HepG2 (cell line): ENCODE measurements around the gene OR52B2. TPM values are rescaled to one million over a fixed set of nuclear protein-coding genes. Genes with fewer than 3 reads are reported as not detected.

ENCODE experiments used
- ATAC-seq: fragments of 200-7000 bp; cut with Tn5 transposase; 3 replicates; pipeline ENCODE4 v1.9.1; 2020; ENCODE audit warnings: mild to moderate bottlenecking, moderate library complexity
- BruUV-seq: library from RNA; stranded (reverse); fragments of 400-500 nt; replicated peaks from 2 replicates; lab custom pipeline; 2021; lab: Mats Ljungman, UMichigan
- CTCF ChIA-PET: fragments of 300-600 bp; formaldehyde crosslinking; extraction: SDS; loops from one replicate; lab custom pipeline; 2021; ENCODE audit warnings: low total read pairs, inconsistent platforms, low intra/inter-chr PET ratio; lab: Yijun Ruan, JAX
- POLR2A ChIA-PET: fragments of 350-600 bp; sonication (Branson Sonifier 250); formaldehyde crosslinking; loops from one replicate; lab custom pipeline; 2020; ENCODE audit warnings: antibody characterized with exemption, inconsistent platforms; lab: Yijun Ruan, JAX
- DNase-seq: peaks from one replicate; pipeline ENCODE4 v3.0.0-alpha.2; 2015; ENCODE audit warnings: low spot score
- FAIRE-seq: peaks from 3 replicates; lab custom pipeline; 2011; peaks lifted over from hg19 to GRCh38; lab: Jason Lieb, UNC
- H2AFZ ChIP-seq: one replicate; pipeline ENCODE4 v1.6.1; 2011; ENCODE audit warnings: low read length, inconsistent platforms
- H3K27ac ChIP-seq: fragments of 300-600 bp; 3 replicates; pipeline ENCODE4 v1.8.0; 2011; ENCODE audit warnings: mixed run types, mild to moderate bottlenecking, mixed read lengths, low read length, inconsistent platforms; ENCODE audit not compliant: insufficient read depth; ENCODE audit errors: extremely low read length
- H3K27me3 ChIP-seq, 2 experiments: fragments of 200-600 bp in 1 of 2; 2 replicates in 1 of 2; 3 replicates in 1 of 2; pipeline versions ENCODE4 v1.6.0 to v1.8.0; 2011; ENCODE audit warnings: low read length in 2 of 2, mild to moderate bottlenecking in 2 of 2, moderate library complexity in 2 of 2, inconsistent platforms in 1 of 2; ENCODE audit not compliant: insufficient read depth in 2 of 2, control insufficient read depth in 1 of 2
- H3K36me3 ChIP-seq, 2 experiments: fragments of 200-600 bp in 1 of 2; replicated peaks in 1 of 2; 2 replicates in 1 of 2; 3 replicates in 1 of 2; pipeline versions ENCODE4 v1.5.1 to v1.8.0; 2011; ENCODE audit warnings: low read length in 2 of 2, inconsistent platforms in 1 of 2; ENCODE audit not compliant: insufficient read depth in 2 of 2, control insufficient read depth in 1 of 2
- H3K4me1 ChIP-seq: 2 replicates; pipeline ENCODE4 v1.5.1; 2012; ENCODE audit warnings: low read length, inconsistent platforms; ENCODE audit not compliant: insufficient read depth
- H3K4me2 ChIP-seq: 2 replicates; pipeline ENCODE4 v1.6.0; 2011; ENCODE audit warnings: low read depth, low read length, inconsistent platforms
- H3K4me3 ChIP-seq, 3 experiments: fragments of 200-600 bp in 1 of 3; sonication (generic), shearing (Covaris generic) in 1 of 3; replicated peaks in 1 of 3; 2 replicates each; pipeline ENCODE4 v1.5.1; 2011 to 2016; ENCODE audit warnings: low read length in 3 of 3, inconsistent platforms in 2 of 3, low read depth in 2 of 3, mild to moderate bottlenecking in 2 of 3, control low read depth in 1 of 3, mixed read lengths in 1 of 3; ENCODE audit not compliant: insufficient read depth in 1 of 3
- H3K79me2 ChIP-seq: one replicate; pipeline ENCODE4 v1.6.1; 2011; ENCODE audit warnings: low read length, inconsistent platforms; ENCODE audit not compliant: insufficient read depth
- H3K9ac ChIP-seq: 2 replicates; pipeline ENCODE4 v1.6.0; 2011; ENCODE audit warnings: mild to moderate bottlenecking, low read depth, low read length, inconsistent platforms; ENCODE audit not compliant: insufficient read depth
- H3K9me3 ChIP-seq: 2 replicates; pipeline ENCODE4 v1.5.1; 2012; ENCODE audit warnings: mild to moderate bottlenecking, low read length
- H4K20me1 ChIP-seq: 2 replicates; pipeline ENCODE4 v1.6.0; 2011; ENCODE audit warnings: inconsistent platforms, mild to moderate bottlenecking, low read length, moderate library complexity; ENCODE audit not compliant: insufficient read depth
- ARNTL ChIP-seq: sonication (generic); formaldehyde crosslinking; IDR thresholded peaks from 2 replicates; pipeline ENCODE4 v1.4.0; 2020; ENCODE audit warnings: mild to moderate bottlenecking, missing genetic modification reagents
- FLYWCH1 ChIP-seq: sonication (generic); formaldehyde crosslinking; IDR thresholded peaks from 2 replicates; pipeline ENCODE4 v1.8.1; 2023; ENCODE audit warnings: mild to moderate bottlenecking, missing genetic modification reagents
- MAFK ChIP-seq, 2 experiments: IDR thresholded peaks in 1 of 2; conservative IDR thresholded peaks in 1 of 2; 2 replicates each; pipeline ENCODE4 v1.6.1; 2011; ENCODE audit warnings: improper control_type of control experiment in 2 of 2, low read length in 2 of 2
- MYNN ChIP-seq: sonication (generic); formaldehyde crosslinking; IDR thresholded peaks from 2 replicates; pipeline ENCODE4 v1.4.0; 2020; ENCODE audit warnings: mild to moderate bottlenecking, low read depth, missing genetic modification reagents
- NPAS2 ChIP-seq: sonication (generic); formaldehyde crosslinking; IDR thresholded peaks from 2 replicates; pipeline ENCODE4 v1.8.0; 2022; ENCODE audit warnings: mild to moderate bottlenecking, missing genetic modification reagents, borderline replicate concordance
- NR2F1 ChIP-seq, 2 experiments: fragments of 450-650 bp in 1 of 2; formaldehyde crosslinking in 1 of 2; IDR thresholded peaks; 2 replicates each; pipeline versions ENCODE4 v1.5.0 to v1.6.1; 2016 to 2020; ENCODE audit warnings: mild to moderate bottlenecking in 1 of 2, missing compliant biosample characterization in 1 of 2, missing genetic modification reagents in 1 of 2, moderate library complexity in 1 of 2
- YEATS2 ChIP-seq: sonication (generic); formaldehyde crosslinking; IDR thresholded peaks from 2 replicates; pipeline ENCODE4 v1.4.0; 2020; ENCODE audit warnings: missing genetic modification reagents, borderline replicate concordance
- ZNF225 ChIP-seq: sonication (generic); formaldehyde crosslinking; IDR thresholded peaks from 2 replicates; pipeline ENCODE4 v1.4.0; 2020; ENCODE audit warnings: mild to moderate bottlenecking, missing genetic modification reagents
- ZNF33A ChIP-seq: sonication (generic); formaldehyde crosslinking; IDR thresholded peaks from 2 replicates; pipeline ENCODE4 v1.5.1; 2020; ENCODE audit warnings: missing genetic modification reagents, mild to moderate bottlenecking, moderate library complexity, borderline replicate concordance
- ZNF446 ChIP-seq: sonication (generic); formaldehyde crosslinking; IDR thresholded peaks from 2 replicates; pipeline ENCODE4 v1.5.0; 2020; ENCODE audit warnings: mild to moderate bottlenecking, missing genetic modification reagents
- ZNF83 ChIP-seq: sonication (generic); formaldehyde crosslinking; IDR thresholded peaks from 2 replicates; pipeline ENCODE4 v1.4.0; 2020; ENCODE audit warnings: missing genetic modification reagents, mild to moderate bottlenecking, borderline replicate concordance
- ZNF878 ChIP-seq: sonication (generic); formaldehyde crosslinking; IDR thresholded peaks from 2 replicates; pipeline ENCODE4 v1.8.1; 2023; ENCODE audit warnings: mild to moderate bottlenecking, missing genetic modification reagents, moderate library complexity
- WGBS: methylation state at CpG from one replicate; pipeline ENCODE4 v1.1.6; 2017; ENCODE audit warnings: low lambda C conversion rate; 5-methylcytosine and 5-hydroxymethylcytosine counted together
- in situ Hi-C: cut with HindIII; loops from 2 replicates; pipeline ENCODE4 v1.10.0; 2017; ENCODE audit warnings: low pct_unique_long_range_greater_than_20kb; ENCODE audit not compliant: extremely low pct_ligation_motif_present
- intact Hi-C: fragments of 100-400 bp; cut with micrococcal nuclease; formaldehyde crosslinking; loops from one replicate; pipeline ENCODE4 v1.10.0; 2022; ENCODE audit not compliant: unreplicated experiment
- polyA plus RNA-seq, 8 experiments: library from polyadenylated mRNA; depleted of rRNA in 3 of 8; stranded (reverse) in 7 of 8; unstranded in 1 of 8; fragments of >200 nt; fragmentation: Illumina TruSeq in 4 of 8; extraction: Trizol in 4 of 8; gene quantifications; 2 replicates each; pipeline versions ENCODE4 v1.2.1 to v1.2.3, GENCODE V29; 2011 to 2016; ENCODE audit warnings: low read depth in 4 of 8, missing spikeins in 1 of 8, mixed read lengths in 1 of 8; ENCODE audit not compliant: insufficient read depth in 1 of 8
- total RNA-seq, 5 experiments: library from RNA; depleted of rRNA; stranded (reverse); fragments of >200 nt; fragmentation: Illumina TruSeq; extraction: Trizol; gene quantifications; 2 replicates each; pipeline ENCODE4 v1.2.3, GENCODE V29; 2016; ENCODE audit warnings: low read depth in 1 of 5
- TF ChIP-seq, protein P1 (sequence below): sonication (generic); formaldehyde crosslinking; conservative IDR thresholded peaks from 2 replicates; pipeline ENCODE4 v1.8.1; 2023; ENCODE audit warnings: missing genetic modification reagents
- TF ChIP-seq, protein P2 (sequence below): IDR thresholded peaks from 2 replicates; pipeline ENCODE4 v1.6.1; 2016; ENCODE audit warnings: low read depth
- TF ChIP-seq, protein P3 (sequence below): sonication (generic); formaldehyde crosslinking; conservative IDR thresholded peaks from 2 replicates; pipeline ENCODE4 v1.4.0; 2020; ENCODE audit warnings: mild to moderate bottlenecking, missing genetic modification reagents, moderate library complexity
- TF ChIP-seq, protein P4 (sequence below): sonication (generic); formaldehyde crosslinking; IDR thresholded peaks from 2 replicates; pipeline ENCODE4 v1.5.0; 2020; ENCODE audit warnings: mild to moderate bottlenecking, missing genetic modification reagents, moderate library complexity

OR52B2 gene
- total and polyA plus RNA-seq, 2 of the 13 experiments (the other 11 are each of a cell fraction or from before 2014, with no cell fraction given) = not detected

DNA sequence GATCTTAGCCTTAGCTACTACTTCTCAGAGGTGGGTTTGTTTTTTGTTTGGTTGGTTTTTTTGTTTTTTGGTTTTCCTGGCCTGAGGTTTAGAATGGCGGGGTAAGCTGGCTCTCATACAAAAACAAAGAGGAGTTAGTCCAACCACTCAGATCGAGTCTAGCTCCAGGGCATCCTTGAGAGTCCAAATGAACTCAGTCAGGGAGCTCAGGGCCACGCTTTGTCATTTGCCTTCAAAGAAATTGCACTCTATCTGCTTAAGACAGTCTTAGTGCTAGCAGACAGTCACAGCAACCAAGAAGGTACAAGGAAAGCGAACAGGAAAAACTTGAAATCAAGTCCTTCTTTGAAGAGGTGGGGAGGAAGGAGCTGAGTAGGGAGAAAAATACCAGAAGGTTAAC, 46.4 kb upstream of the OR52B2 start:
- H2AFZ ChIP-seq = no peak overlapping the region
- 99% methylated on average over 4 of the region's 4 CpGs for WGBS
- no peak overlapping the region for H3K4me2 ChIP-seq
- BruUV-seq = TSS peak; percentile 27
- no peak overlapping the region for H3K4me3 ChIP-seq
- no peak overlapping the region for H3K9ac ChIP-seq
- H3K27ac ChIP-seq = no peak overlapping the region
- TF ChIP-seq ZNF446 = no peak
- TF ChIP-seq ZNF225 (CRISPR knock-in tag) = no peak
- no peak for TF ChIP-seq FLYWCH1 (CRISPR knock-in tag)
- TF ChIP-seq, protein P1, sequence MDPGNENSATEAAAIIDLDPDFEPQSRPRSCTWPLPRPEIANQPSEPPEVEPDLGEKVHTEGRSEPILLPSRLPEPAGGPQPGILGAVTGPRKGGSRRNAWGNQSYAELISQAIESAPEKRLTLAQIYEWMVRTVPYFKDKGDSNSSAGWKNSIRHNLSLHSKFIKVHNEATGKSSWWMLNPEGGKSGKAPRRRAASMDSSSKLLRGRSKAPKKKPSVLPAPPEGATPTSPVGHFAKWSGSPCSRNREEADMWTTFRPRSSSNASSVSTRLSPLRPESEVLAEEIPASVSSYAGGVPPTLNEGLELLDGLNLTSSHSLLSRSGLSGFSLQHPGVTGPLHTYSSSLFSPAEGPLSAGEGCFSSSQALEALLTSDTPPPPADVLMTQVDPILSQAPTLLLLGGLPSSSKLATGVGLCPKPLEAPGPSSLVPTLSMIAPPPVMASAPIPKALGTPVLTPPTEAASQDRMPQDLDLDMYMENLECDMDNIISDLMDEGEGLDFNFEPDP (CRISPR knock-in tag) = no peak
- TF ChIP-seq NPAS2 = no peak
- no peak for TF ChIP-seq ZNF33A (CRISPR knock-in tag)
- TF ChIP-seq MAFK (conservative IDR thresholded peaks at IDR 0.05 in 1 of 2, IDR thresholded peaks at IDR 0.05 in 1 of 2; ENCODE audit: low read length in 2 of 2) = no peak
- no peak for TF ChIP-seq ZNF878
- no peak for TF ChIP-seq YEATS2 (CRISPR knock-in tag)
- TF ChIP-seq, protein P2, sequence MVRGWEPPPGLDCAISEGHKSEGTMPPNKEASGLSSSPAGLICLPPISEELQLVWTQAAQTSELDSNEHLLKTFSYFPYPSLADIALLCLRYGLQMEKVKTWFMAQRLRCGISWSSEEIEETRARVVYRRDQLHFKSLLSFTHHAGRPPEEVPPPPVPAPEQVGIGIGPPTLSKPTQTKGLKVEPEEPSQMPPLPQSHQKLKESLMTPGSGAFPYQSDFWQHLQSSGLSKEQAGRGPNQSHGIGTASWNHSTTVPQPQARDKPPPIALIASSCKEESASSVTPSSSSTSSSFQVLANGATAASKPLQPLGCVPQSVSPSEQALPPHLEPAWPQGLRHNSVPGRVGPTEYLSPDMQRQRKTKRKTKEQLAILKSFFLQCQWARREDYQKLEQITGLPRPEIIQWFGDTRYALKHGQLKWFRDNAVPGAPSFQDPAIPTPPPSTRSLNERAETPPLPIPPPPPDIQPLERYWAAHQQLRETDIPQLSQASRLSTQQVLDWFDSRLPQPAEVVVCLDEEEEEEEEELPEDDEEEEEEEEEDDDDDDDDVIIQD (CRISPR knock-in tag) = no peak
- TF ChIP-seq ZNF83 (CRISPR knock-in tag) = no peak
- TF ChIP-seq MYNN = no peak
- no peak for TF ChIP-seq ARNTL
- TF ChIP-seq, protein P3, sequence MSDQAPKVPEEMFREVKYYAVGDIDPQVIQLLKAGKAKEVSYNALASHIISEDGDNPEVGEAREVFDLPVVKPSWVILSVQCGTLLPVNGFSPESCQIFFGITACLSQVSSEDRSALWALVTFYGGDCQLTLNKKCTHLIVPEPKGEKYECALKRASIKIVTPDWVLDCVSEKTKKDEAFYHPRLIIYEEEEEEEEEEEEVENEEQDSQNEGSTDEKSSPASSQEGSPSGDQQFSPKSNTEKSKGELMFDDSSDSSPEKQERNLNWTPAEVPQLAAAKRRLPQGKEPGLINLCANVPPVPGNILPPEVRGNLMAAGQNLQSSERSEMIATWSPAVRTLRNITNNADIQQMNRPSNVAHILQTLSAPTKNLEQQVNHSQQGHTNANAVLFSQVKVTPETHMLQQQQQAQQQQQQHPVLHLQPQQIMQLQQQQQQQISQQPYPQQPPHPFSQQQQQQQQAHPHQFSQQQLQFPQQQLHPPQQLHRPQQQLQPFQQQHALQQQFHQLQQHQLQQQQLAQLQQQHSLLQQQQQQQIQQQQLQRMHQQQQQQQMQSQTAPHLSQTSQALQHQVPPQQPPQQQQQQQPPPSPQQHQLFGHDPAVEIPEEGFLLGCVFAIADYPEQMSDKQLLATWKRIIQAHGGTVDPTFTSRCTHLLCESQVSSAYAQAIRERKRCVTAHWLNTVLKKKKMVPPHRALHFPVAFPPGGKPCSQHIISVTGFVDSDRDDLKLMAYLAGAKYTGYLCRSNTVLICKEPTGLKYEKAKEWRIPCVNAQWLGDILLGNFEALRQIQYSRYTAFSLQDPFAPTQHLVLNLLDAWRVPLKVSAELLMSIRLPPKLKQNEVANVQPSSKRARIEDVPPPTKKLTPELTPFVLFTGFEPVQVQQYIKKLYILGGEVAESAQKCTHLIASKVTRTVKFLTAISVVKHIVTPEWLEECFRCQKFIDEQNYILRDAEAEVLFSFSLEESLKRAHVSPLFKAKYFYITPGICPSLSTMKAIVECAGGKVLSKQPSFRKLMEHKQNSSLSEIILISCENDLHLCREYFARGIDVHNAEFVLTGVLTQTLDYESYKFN (CRISPR knock-in tag) = no peak
- TF ChIP-seq, protein P4, sequence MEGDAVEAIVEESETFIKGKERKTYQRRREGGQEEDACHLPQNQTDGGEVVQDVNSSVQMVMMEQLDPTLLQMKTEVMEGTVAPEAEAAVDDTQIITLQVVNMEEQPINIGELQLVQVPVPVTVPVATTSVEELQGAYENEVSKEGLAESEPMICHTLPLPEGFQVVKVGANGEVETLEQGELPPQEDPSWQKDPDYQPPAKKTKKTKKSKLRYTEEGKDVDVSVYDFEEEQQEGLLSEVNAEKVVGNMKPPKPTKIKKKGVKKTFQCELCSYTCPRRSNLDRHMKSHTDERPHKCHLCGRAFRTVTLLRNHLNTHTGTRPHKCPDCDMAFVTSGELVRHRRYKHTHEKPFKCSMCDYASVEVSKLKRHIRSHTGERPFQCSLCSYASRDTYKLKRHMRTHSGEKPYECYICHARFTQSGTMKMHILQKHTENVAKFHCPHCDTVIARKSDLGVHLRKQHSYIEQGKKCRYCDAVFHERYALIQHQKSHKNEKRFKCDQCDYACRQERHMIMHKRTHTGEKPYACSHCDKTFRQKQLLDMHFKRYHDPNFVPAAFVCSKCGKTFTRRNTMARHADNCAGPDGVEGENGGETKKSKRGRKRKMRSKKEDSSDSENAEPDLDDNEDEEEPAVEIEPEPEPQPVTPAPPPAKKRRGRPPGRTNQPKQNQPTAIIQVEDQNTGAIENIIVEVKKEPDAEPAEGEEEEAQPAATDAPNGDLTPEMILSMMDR (CRISPR knock-in tag) = no peak
- no peak for TF ChIP-seq NR2F1 (CRISPR knock-in tag; IDR thresholded peaks at IDR 0.05)
- no peak for DNase-seq
- H3K79me2 ChIP-seq = peaks cover 2% of the 10 kb centered on the region
- no peak for ATAC-seq
- no peaks in the 10 kb centered on the region for H3K27me3 ChIP-seq
- no peaks in the 10 kb centered on the region for H4K20me1 ChIP-seq
- in situ Hi-C loops = no loop called here
- intact Hi-C loops = no loop called here
- ChIA-PET POLR2A (no interaction called here), CTCF (no interaction called here)
- no peaks in the 10 kb centered on the region for H3K4me1 ChIP-seq
- H3K36me3 ChIP-seq = peaks cover 11 to 58% of the 10 kb centered on the region in 2 experiments
- H3K9me3 ChIP-seq = no peaks in the 10 kb centered on the region
- FAIRE-seq = no peak
